Activated CD4-positive, alpha-beta T cell treated with anti-CD3 and anti-CD28 coated beads, Interleukin-2, amount 50 U/mL, for 24 hours (primary cell): Measurements from ENCODE around the gene MPDU1.

Experiments
- DNase-seq, 2 donors: peaks; one replicate each; pipeline ENCODE4 v3.0.0-alpha.2; 2020; ENCODE audit warnings: low read depth in 1 of 2, low spot score in 1 of 2

The MPDU1 gene

GRCh38 chr17:7583253-7584109, at the start of gene MPDU1:
MPDU1 (plus strand) TSS chr17:7583852; CDS start chr17:7583863, 11 bp downstream.
- peak; percentile 87 to 91 for DNase-seq

- DNase-seq, result no peak
These were observed 45.6 kb upstream of the MPDU1 start for GRCh38 chr17:7538050-7538449.

GRCh38 chr17:7538891-7539545, 44.6 kb upstream of the MPDU1 start:
- DNase-seq, result no peak

GRCh38 chr17:7541074-7541621, 42.5 kb upstream of the MPDU1 start:
- no peak for DNase-seq

GRCh38 chr17:7544911-7545310, 38.7 kb upstream of the MPDU1 start:
- DNase-seq, result no peak

GRCh38 chr17:7548585-7549400, 34.9 kb upstream of the MPDU1 start, which contains the start of gene TNFSF12:
TNFSF12 (plus strand) TSS chr17:7549058; CDS start chr17:7549154, 96 bp downstream.
- DNase-seq, result no peak

- DNase-seq, result no peak
These were observed 34.1 kb upstream of the MPDU1 start for GRCh38 chr17:7549401-7550055.

- no peak for DNase-seq
These were observed 33.3 kb upstream of the MPDU1 start for GRCh38 chr17:7550344-7550743.

GRCh38 chr17:7551396-7551795, 32.3 kb upstream of the MPDU1 start:
- no peak for DNase-seq

GRCh38 chr17:7552621-7553051, 31.0 kb upstream of the MPDU1 start:
- DNase-seq, result no peak

- DNase-seq, result no peak
These were observed 30.3 kb upstream of the MPDU1 start for GRCh38 chr17:7553356-7553755.

GRCh38 chr17:7555320-7555948, 28.2 kb upstream of the MPDU1 start:
- DNase-seq, result no peak

- DNase-seq, result no peak
These were observed 27.0 kb upstream of the MPDU1 start for GRCh38 chr17:7556627-7557026.

GRCh38 chr17:7557147-7557764, 26.4 kb upstream of the MPDU1 start:
- DNase-seq, result no peak

- DNase-seq, result no peak
These were observed 25.7 kb upstream of the MPDU1 start for GRCh38 chr17:7557775-7558543.

GRCh38 chr17:7558544-7559319, 24.9 kb upstream of the MPDU1 start, which contains the start of gene TNFSF13:
TNFSF13 (plus strand) TSS chr17:7558750; CDS start chr17:7559040, 290 bp downstream.
- DNase-seq, result no peak

GRCh38 chr17:7559320-7560171, 24.1 kb upstream of the MPDU1 start:
- DNase-seq, result no peak
